ENCODE results near the gene SYNE1.

DNA sequence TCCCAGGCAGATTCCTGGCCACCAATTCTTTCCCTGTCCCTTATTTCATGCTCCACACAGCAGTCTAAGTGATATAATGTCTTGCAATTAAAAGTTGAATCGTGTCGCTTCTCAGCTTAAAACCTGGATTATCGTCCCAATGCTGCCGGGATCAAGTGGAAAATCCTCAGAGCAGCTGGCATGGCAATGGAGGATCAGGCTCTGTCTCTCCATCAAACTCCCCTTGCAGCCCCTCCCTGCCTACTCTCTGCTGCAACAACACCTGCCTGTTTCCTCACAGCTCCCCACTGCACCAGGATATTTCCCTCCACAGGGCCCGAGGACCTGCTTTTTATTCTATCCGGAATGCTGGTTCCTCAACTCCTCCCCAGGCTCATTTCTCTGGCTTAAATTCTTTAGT is 277.1 kb downstream of the SYNE1 start:
- TF ChIP-seq POLR2A (IDR thresholded peaks at IDR 0.05), result no peak
- TF ChIP-seq, protein P1, sequence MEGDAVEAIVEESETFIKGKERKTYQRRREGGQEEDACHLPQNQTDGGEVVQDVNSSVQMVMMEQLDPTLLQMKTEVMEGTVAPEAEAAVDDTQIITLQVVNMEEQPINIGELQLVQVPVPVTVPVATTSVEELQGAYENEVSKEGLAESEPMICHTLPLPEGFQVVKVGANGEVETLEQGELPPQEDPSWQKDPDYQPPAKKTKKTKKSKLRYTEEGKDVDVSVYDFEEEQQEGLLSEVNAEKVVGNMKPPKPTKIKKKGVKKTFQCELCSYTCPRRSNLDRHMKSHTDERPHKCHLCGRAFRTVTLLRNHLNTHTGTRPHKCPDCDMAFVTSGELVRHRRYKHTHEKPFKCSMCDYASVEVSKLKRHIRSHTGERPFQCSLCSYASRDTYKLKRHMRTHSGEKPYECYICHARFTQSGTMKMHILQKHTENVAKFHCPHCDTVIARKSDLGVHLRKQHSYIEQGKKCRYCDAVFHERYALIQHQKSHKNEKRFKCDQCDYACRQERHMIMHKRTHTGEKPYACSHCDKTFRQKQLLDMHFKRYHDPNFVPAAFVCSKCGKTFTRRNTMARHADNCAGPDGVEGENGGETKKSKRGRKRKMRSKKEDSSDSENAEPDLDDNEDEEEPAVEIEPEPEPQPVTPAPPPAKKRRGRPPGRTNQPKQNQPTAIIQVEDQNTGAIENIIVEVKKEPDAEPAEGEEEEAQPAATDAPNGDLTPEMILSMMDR (IDR thresholded peaks at IDR 0.05), result no peak
- TF ChIP-seq EP300 (IDR thresholded peaks at IDR 0.05), result no peak
